Raji (cell line): ENCODE results near the gene ZNFX1.

Experiments
- POLR2A ChIP-seq: IDR thresholded peaks from 2 replicates; pipeline ENCODE4 v1.6.1; 2011; ENCODE audit warnings: low read depth, low read length, control low read depth; ENCODE audit not compliant: insufficient read depth

Gene ZNFX1

DNA sequence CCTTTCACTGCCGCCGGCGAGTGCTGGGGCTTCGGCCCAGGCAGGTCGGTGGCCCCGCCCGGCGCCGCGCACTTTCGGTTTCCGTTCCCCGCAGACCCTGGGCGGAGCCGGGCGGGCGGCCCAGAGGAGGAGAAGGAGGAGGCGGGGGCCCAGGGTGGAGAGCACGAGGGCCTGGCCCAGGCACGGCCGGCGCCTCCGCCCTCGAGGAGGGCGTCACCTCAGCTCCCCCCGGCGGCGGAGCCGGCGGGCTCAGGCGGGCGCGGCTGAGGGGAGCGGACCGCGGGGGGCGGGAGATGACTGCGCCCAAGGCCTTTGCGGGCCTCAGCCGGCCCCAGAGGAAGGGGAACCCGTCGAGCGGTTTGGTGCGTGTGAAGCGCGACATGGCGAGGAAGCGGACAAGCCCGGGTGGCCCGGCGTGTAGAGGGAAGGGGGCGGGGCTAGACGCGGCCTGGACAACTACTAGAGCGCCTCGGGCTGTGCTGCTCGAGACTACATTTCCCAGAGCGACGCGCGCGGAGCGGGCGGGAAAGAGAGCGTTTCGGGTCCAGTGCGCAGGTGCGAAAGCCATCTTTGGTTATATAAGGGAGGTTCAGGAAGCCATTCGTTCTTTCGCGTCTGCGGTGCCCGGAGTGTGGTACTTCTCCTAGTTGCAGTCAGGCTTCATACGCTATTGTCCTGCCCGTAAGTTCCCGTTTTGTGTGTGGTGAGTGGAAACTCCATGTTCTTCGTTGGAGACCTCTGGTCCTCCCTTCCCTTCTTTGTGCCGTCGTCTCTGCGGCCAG, at the start of gene ZNFX1:
Gene ZNFX1 (minus strand): TSS at position 22 of the 782 bp plus-strand sequence. CDS start 2,218 bp downstream, outside the sequence.
- TF ChIP-seq POLR2A: peak; percentile 100

DNA sequence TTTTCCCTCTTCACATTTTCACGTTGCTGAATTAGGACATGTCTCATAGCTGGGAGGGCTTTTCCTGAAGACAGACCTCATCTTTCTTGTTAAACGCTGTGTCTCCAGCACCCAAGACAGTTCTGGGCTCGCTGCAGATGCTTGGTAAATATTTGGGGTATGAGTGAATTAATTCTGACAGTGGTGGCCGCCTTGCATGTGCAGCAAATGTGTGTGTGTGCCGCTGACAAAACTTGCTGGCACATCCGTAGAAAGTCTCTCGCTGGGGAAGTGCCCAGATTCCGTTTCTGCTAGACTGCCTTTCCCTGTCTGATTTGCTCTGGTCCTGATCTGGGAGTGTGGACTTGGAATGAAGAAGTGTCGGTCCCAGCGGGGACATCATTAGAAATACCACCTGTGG, 48.2 kb upstream of the ZNFX1 start:
- no peak for TF ChIP-seq POLR2A

DNA sequence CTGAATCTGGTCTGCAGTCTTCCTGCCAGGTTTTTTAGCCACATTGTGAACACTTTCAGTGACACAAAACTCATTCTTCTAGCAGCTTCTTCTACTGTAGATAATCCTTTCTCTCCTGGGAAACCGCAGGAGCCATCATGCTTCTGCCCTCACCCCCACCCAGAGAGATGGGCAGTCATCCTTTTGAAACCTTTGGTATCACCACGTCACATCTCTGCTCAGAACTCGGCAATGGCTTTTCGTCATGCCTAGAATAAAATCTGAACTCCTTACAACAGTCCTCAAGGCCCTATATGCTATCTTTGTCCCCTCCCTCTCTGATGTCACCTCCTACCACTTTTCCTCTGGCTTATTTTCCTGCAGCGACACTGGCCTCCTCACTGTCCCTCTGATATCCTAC, 46.4 kb upstream of the ZNFX1 start:
- no peak for TF ChIP-seq POLR2A

DNA sequence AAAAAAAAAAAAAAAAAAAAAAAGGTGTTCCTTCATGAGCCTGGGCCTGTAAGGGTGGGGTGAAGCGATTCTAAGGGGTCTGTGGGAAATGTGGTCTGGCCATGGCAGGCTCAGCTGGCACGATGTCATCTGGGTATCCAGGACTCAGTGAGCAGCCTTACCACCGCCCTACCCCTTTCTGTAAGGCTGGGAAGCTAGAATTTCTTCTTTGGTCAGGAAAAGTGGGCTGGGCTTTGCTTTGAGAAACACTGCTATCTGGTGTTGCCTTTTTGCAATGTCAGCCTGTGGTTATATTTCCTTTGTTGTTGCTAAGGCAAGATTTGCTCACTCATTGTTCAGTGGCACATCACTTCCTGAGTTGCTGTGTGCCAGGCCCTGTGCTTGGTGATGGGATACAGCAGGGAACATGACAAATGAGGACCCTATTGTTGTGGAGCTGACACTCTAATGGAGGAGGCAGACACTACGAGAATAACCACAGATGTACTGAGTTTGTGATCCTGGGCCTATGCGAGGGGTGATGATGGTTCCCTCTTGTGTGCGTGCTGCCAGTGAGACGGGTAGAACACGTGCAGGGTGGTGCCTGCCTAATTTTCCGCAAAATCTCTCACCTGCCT, 45.9 kb upstream of the ZNFX1 start:
- no peak for TF ChIP-seq POLR2A

DNA sequence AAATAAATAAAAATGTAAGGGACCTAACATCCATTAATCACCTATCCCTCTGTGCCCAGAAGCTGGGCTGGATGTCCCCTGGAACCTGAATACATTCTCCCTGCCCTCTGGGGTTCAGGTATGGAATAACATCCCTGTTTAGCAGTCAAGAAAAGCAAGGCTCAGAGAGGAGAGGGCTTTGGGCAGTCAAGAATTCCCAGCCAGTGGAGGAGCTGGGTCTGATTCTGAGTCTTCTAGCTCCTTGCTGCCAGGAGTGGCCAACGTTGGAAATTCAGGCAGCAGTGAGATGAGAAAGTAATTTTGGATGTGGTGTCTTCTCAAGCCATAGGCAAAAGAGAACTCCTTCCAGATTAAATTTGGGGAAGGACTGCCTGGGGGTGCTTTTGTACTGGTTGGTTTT, 42.6 kb upstream of the ZNFX1 start:
- TF ChIP-seq POLR2A: no peak

DNA sequence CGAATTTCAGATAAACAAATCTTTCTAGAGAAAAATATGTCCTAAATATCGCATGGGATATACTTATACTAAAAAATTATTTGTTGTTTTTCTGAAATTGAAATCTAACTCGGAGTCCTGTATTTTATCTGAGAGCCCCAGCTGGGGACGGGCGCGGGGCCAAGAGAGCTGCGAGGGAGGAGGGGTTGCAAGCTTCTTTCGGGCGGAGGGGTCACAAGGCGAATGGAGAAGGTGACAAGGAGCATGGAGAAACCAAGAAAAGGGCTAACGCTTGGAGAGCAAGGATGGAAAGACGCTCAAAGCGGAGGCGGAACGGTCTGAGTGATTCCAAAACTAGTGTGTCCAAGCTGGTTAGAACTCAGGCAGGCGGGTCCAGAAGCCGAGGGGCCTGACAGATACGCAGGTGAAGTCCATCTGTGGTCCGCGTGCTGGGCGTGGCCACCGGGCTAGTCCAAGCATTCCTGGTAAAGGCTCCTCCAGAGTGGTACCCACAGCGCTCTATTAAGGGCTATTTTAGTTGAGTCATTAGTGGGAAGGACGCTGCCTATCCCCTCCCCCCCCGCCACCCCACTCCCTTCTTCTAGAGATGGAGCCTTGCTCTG, 41.5 kb upstream of the ZNFX1 start:
- no peak for TF ChIP-seq POLR2A

DNA sequence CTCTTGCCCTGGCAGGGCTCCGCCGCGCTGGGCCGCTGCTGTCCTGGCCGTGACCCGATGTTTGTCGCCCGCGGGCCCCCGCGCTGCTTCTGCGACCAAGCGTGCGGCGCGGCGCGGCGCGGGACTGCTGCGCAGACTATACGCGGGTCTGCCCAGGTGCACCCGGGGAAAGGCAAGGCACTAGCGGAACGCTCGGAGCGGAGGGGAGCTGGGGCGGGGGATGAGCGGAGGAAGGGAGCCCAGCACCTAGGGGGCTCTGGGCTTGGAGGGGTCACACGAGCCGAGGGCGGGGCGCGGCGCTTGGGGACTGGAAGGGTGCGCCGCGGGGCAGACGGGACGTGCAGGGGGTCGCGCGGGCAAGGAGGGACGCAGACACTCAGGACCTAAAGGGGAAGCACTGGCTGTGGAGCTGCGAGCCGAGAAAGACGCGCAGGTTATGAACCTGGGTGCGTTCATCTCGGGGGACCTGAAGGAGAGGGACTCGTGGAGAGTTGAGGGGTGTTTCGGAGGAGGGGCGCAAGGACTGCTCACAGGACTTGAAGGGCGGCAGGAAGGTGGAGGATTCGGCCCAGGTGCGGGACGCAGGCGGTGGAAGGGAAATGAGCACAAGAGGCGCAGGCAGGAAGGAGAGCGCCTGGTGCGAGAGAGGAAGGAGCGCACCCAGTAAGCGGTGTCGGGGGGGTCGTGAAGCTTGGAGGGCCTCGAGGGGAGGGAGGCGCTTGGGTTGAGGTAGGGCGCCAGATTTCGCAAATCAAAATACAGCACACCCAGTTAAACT, 40.8 kb upstream of the ZNFX1 start:
- no peak for TF ChIP-seq POLR2A

DNA sequence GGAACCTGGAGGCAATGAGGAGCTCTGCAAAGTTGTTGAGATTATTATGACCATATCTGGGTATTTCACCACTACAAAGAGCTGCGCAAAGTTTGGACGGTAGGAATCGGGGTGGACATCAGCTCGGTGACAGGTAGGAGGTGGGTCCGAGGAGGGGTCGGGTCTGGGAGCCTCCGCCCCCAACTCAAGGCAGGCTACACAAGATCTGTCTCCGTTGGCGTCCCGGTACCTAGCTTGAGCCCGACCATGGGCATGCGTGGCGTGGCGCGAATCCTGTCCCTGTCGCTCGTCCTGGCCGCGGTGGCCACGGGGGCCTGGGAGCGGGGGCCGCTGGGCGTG, 40.2 kb upstream of the ZNFX1 start:
- TF ChIP-seq POLR2A: no peak

DNA sequence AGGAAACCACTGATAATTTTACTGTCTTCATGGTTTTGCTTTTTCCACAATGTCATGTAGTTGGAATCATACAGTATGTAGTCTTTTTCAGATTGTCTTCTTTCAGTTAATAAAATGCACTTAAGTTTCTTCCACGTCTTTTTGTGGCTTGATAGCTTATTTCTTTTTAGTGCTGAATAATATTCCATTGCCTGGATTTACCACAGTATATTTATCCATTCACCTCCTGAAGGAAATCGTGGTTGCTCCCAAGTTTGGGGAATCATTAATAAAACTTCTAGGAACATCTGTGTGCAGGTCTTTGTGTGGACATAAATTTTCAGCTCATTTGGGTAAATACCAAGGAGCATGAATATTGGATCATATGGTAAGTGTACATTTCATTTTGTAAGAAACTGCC, 38.8 kb upstream of the ZNFX1 start:
- no peak for TF ChIP-seq POLR2A

DNA sequence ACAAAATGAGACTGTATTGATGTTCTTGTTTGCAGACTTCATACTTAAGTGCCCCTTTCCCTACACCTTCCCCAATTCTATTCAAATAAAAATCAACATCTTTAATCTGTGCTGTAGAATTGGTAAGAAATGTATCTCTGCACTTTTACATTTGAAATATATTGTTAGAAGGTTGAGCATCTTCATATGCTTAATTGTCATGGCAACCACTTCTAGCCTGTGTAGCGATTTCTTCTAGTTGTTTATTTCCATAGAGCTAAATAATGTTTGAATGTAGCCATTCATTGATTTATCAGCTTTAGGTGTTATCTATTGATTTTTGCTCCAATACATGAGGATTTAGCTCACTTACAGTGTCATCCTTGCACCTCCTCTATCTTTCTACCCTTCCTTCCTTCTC, 37.7 kb upstream of the ZNFX1 start:
- no peak for TF ChIP-seq POLR2A

DNA sequence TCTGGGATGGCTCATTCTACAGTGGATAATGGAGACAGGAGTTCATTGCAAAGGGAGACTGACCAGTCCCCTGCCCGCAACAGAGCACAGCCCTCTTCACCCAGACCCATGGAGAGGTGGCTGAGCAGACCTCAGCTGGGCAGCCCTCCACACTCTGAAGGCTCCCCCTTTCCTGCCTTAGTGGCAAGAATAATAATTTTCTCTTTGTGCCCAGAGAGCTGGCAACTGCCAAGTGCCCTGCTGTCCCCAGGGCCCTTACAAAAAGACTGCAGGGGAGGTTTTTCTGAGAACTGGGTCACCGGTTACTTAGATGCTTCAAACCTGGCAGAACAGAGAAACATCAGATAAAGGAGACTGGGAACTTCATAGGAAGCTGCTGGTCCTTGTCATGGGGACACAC, 35.4 kb upstream of the ZNFX1 start:
- no peak for TF ChIP-seq POLR2A

DNA sequence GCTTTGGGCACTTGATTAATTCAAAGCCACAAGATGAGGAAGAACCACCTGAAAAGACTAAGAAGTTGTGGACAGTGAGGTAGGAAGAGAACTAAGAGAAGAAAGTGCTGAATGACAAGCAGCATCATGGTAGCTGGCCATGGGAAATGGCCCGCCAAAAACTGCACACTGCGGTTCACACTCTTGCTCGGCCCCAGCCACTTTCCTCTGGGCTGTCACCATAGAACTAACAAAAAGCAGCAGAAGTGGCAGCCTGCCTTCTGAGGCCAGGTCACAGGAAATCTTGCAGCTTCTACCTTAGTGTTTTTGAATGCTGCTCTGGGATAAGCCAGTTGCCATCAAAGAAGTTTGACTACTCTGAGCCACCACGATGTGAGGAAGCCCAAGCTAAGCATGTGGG, 34.8 kb upstream of the ZNFX1 start:
- TF ChIP-seq POLR2A: no peak

DNA sequence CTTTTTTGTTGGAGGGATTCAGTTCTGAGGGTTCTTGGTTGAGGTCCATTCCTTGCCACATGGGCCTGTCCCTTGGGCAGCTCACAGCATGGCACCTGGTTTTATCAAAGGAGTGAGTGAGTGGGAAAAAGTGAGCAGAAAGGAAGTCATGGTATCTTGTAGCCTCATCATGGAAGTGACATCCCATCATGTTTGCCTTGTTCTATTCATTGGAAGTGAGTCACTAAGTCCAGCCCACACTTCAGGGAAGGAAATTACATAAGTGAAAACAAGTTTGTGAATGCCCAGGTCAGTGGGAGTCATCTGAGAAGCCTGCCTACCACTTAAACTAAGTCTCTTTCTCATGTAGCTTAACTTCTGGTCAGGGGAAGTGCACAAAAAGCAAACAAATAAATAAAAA, 32.8 kb upstream of the ZNFX1 start:
- TF ChIP-seq POLR2A: no peak

DNA sequence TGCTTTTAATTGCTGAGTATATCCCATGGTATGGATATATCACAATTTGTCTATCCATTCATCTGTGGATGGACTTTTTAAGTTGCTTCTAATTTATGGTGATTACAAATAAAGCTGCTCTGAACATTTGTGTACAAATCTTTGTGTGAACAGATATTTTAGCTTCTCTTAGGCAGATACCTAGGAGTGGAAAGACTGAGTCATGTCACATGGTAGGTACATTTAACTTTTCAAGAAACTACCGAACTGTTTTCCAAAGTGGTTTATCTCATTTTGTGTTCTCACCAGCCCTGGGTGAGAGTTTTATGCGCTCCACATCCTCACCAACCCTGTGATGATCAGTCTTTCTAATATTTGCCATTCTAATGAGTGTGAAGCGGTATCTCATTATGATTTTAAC, 31.0 kb upstream of the ZNFX1 start:
- TF ChIP-seq POLR2A: no peak

DNA sequence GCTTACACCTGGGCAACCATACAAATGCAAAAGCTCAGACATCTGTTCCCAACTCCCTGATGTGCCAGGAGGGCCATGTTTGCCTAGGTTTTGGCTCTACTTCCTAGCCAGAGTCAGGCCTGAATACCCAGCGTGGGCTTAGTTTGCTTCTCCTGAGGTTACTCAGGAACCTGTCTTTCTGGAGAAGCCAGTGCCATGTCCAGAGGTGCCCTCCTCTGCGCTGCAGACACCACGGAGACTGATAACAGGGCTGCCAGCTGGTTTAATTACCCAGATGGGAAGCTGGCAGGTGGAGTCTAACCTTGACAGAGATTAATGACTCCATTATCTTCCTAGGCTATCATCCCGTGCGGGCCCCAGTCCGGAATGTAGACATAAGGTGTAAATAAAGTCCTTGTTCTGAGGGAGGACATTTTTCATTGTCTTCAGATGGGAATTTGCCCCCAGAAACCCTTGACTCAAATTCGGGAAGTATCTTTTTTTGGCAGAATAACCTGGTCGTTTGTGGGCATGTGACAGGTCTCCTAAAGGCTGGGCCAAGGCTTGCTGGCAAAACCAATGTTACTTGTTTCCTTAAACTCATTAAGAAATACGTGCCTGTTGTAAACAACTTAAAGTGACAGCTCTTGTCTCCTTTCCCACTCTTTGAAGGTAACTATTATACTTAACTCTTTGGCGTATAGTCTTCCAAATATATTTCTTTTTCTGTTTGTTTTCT, 29.2 kb upstream of the ZNFX1 start:
- TF ChIP-seq POLR2A: no peak

DNA sequence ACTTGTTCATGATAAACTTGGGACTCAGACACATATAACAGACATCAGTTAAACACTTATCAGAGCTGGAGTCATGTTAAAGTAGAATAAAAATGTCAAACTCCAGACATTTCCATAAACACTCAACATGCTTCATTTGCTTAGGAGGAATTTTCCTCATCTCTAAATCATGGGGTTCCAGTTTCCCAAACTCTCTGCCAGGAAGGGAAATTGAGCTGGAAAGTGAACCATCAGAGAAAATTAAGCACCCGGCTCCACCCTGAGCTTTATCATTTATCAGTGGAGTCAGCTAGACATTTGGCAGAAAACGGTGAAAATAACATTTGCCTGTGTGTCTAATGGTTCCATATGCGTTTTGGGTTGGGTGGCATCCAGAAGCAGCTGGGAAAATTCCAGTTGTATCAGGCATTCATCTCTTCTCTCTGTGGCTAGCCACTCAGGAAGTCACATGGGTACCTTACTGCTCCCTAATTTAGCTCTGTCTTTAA, 25.3 kb upstream of the ZNFX1 start:
- TF ChIP-seq POLR2A: no peak
